Liver (tissue), 9 donors: ENCODE measurements around the gene ANO10. TPM values are rescaled to one million over a fixed set of nuclear protein-coding genes. Genes with fewer than 3 reads are reported as not detected.

Experiments
- DNase-seq: peaks from one replicate; pipeline ENCODE4 v3.0.0-alpha.2; 2017; ENCODE audit warnings: low spot score
- H3K27ac ChIP-seq, 2 donors: one replicate each; pipeline ENCODE4 v1.7.0; 2013; ENCODE audit warnings: inconsistent platforms in 2 of 2, low read length in 2 of 2, control low read depth in 1 of 2, low read depth in 1 of 2, mild to moderate bottlenecking in 1 of 2
- H3K27me3 ChIP-seq, 4 donors: one replicate each; pipeline versions ENCODE4 v1.6.1 to v1.7.0; 2013; ENCODE audit warnings: low read length in 3 of 4, inconsistent platforms in 1 of 4, mild to moderate bottlenecking in 1 of 4, moderate library complexity in 1 of 4; ENCODE audit not compliant: control insufficient read depth in 4 of 4, insufficient read depth in 4 of 4
- H3K36me3 ChIP-seq, 4 donors: one replicate each; pipeline versions ENCODE4 v1.6.1 to v1.7.0; 2013; ENCODE audit warnings: low read length in 3 of 4, mild to moderate bottlenecking in 3 of 4, low read depth in 1 of 4, moderate library complexity in 1 of 4; ENCODE audit not compliant: control insufficient read depth in 4 of 4, insufficient read depth in 3 of 4
- H3K4me1 ChIP-seq, 4 donors: one replicate each; pipeline versions ENCODE4 v1.6.1 to v1.7.0; 2013; ENCODE audit warnings: low read length in 3 of 4, mild to moderate bottlenecking in 3 of 4, moderate library complexity in 1 of 4; ENCODE audit not compliant: control insufficient read depth in 4 of 4, insufficient read depth in 4 of 4
- H3K4me3 ChIP-seq, 3 donors: one replicate each; pipeline versions ENCODE4 v1.6.1 to v1.7.0; 2013; ENCODE audit warnings: low read length in 3 of 3, control low read depth in 1 of 3, low read depth in 1 of 3, mild to moderate bottlenecking in 1 of 3
- H3K9ac ChIP-seq, 2 donors: one replicate each; pipeline ENCODE4 v1.7.0; 2013; ENCODE audit warnings: low read length in 2 of 2, mild to moderate bottlenecking in 2 of 2, moderate library complexity in 2 of 2, control low read depth in 1 of 2, low read depth in 1 of 2
- H3K9me3 ChIP-seq, 4 donors: one replicate each; pipeline versions ENCODE4 v1.6.1 to v1.7.0; 2013; ENCODE audit warnings: low read length in 3 of 4; ENCODE audit not compliant: control insufficient read depth in 4 of 4
- CTCF ChIP-seq: fragments of 150-350 bp; IDR thresholded peaks from 2 replicates; pipeline ENCODE4 v1.5.1; 2017; ENCODE audit warnings: improper control_type of control experiment, low read depth, low read length; ENCODE audit not compliant: missing input control
- EGR1 ChIP-seq, 2 donors: IDR thresholded peaks; 2 replicates each; pipeline ENCODE4 v1.6.1; 2016 to 2018; ENCODE audit warnings: antibody characterized with exemption in 2 of 2, low read depth in 2 of 2
- FOXA1 ChIP-seq: IDR thresholded peaks from 2 replicates; pipeline ENCODE4 v1.6.1; 2016; ENCODE audit warnings: antibody characterized with exemption
- GABPA ChIP-seq, 2 donors: IDR thresholded peaks in 1 of 2; conservative IDR thresholded peaks in 1 of 2; 2 replicates each; pipeline ENCODE4 v1.6.1; 2016; ENCODE audit warnings: antibody characterized with exemption in 2 of 2, mild to moderate bottlenecking in 1 of 2, moderate library complexity in 1 of 2
- HNF4A ChIP-seq, 2 donors: conservative IDR thresholded peaks; 2 replicates each; pipeline ENCODE4 v1.6.1; 2016; ENCODE audit warnings: antibody characterized with exemption in 2 of 2, mild to moderate bottlenecking in 2 of 2
- JUND ChIP-seq, 2 donors: IDR thresholded peaks; 2 replicates each; pipeline ENCODE4 v1.6.1; 2016; ENCODE audit warnings: antibody characterized with exemption in 2 of 2
- MAX ChIP-seq: IDR thresholded peaks from 2 replicates; pipeline ENCODE4 v1.6.1; 2016; ENCODE audit warnings: antibody characterized with exemption
- NR2F2 ChIP-seq: IDR thresholded peaks from 2 replicates; pipeline ENCODE4 v1.6.1; 2016; ENCODE audit warnings: antibody characterized with exemption
- REST ChIP-seq: IDR thresholded peaks from 2 replicates; pipeline ENCODE4 v1.6.1; 2016; ENCODE audit warnings: antibody characterized with exemption, mild to moderate bottlenecking
- SP1 ChIP-seq: IDR thresholded peaks from 2 replicates; pipeline ENCODE4 v1.6.1; 2018; ENCODE audit warnings: antibody characterized with exemption, mild to moderate bottlenecking
- TAF1 ChIP-seq: conservative IDR thresholded peaks from 2 replicates; pipeline ENCODE4 v1.6.1; 2016; ENCODE audit warnings: antibody characterized with exemption, mild to moderate bottlenecking
- YY1 ChIP-seq: IDR thresholded peaks from 2 replicates; pipeline ENCODE4 v1.6.1; 2016; ENCODE audit warnings: antibody characterized with exemption, mild to moderate bottlenecking
- ZBTB33 ChIP-seq: IDR thresholded peaks from 2 replicates; pipeline ENCODE4 v1.6.1; 2016; ENCODE audit warnings: antibody characterized with exemption
- WGBS: extraction: QIAGEN DNeasy Blood & Tissue Kit; methylation state at CpG from one replicate; pipeline ENCODE4 v1.1.7; 2013; 5-methylcytosine and 5-hydroxymethylcytosine counted together
- polyA plus RNA-seq, 2 donors: library from polyadenylated mRNA; stranded (reverse) in 1 of 2; unstranded in 1 of 2; fragments of 200-250 nt in 1 of 2; fragments of >200 nt in 1 of 2; fragmentation: Nextera tagmentation in 1 of 2; extraction: Ambion mirVana in 1 of 2; gene quantifications; one replicate each; pipeline versions ENCODE4 v1.2.1 to v1.2.3, GENCODE V29; 2013 to 2015
- total RNA-seq, 2 donors: library from RNA; depleted of rRNA; stranded (reverse); fragments of >200 nt; gene quantifications; one replicate each; pipeline ENCODE4 v1.2.3, GENCODE V29; 2014
- donor health status: healthy.
- donor health status: healthy.
- donor health status: healthy.
- donor health status: healthy.
- donor health status: healthy.

Gene ANO10
- total and polyA plus RNA-seq, 4 donors, result 5.6 to 8.7 (median 6.8) TPM

- H3K27ac ChIP-seq, result no peak overlapping the region
- H3K9me3 ChIP-seq, result no peaks in the 10 kb centered on the region
These were observed 3.7 kb downstream of the ANO10 start for GRCh38 chr3:43618142-43618541.

More at GRCh38 chr3:43618142-43618541, 3.7 kb downstream of the ANO10 start:
- no peak overlapping the region for H3K9ac ChIP-seq
- TF ChIP-seq TAF1 (no peak), SP1 (no peak), MAX (no peak), YY1 (no peak), REST (no peak), EGR1 (IDR thresholded peaks at IDR 0.05; ENCODE audit: low read depth in 2 of 2) (no peak), HNF4A (conservative IDR thresholded peaks at IDR 0.05) (no peak), JUND (IDR thresholded peaks at IDR 0.05) (no peak), FOXA1 (no peak), GABPA (IDR thresholded peaks at IDR 0.05 in 1 of 2, conservative IDR thresholded peaks at IDR 0.05 in 1 of 2) (no peak), NR2F2 (no peak), CTCF (no peak), ZBTB33 (no peak)
- DNase-seq, result no peak
- 96% methylated on average over 1 of the region's 1 CpG for WGBS
- H3K27me3 ChIP-seq, result no peaks in the 10 kb centered on the region
- peaks cover 2 to 9% (median 6%) of the 10 kb centered on the region in 4 donors for H3K4me1 ChIP-seq
- no peak overlapping the region for H3K4me3 ChIP-seq
- no peaks in the 10 kb centered on the region for H3K36me3 ChIP-seq
